ENCODE measurements around the gene TMEFF1.

GRCh38 chr9:100578610-100579009 is 105.7 kb downstream of the TMEFF1 start:
- TF ChIP-seq POLR2A (IDR thresholded peaks at IDR 0.05) (no peak), CTCF (IDR thresholded peaks at IDR 0.05) (no peak), POLR2AphosphoS5 (IDR thresholded peaks at IDR 0.05) (no peak), EP300 (IDR thresholded peaks at IDR 0.05) (no peak)

Measured in sigmoid colon (tissue), 4 donors.